NCI-H1436 treated with DMSO at 0.1 percent for 48 hours (cell line): Measurements from ENCODE around the gene ANKRD31.
A peak's percentile ranks its signal among the peaks of the same experiment; 100 is the strongest.

ENCODE experiments used
- DNase-seq: peaks from one replicate; lab custom pipeline; 2025; lab: John Stamatoyannopoulos, UW

ANKRD31 gene

DNA sequence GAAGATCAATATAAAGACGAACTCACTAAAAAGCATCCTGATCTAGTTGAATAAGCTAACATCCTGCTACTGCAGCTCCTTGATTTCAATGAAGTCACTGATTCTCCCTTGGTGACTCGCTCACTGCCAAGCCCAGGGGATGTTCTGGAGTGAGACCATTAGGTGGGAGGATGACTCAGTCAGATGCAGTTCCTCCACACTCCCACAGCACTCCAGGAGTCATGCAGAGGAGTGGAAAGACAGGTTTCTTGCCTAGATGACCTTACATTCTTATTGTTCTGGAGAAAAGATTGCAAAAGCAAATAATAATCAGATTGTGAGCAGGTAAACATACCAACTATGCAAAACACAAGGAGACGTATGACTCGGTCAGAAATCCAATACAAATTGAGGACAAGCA lies 199.6 kb downstream of the ANKRD31 start:
- no peak for DNase-seq

DNA sequence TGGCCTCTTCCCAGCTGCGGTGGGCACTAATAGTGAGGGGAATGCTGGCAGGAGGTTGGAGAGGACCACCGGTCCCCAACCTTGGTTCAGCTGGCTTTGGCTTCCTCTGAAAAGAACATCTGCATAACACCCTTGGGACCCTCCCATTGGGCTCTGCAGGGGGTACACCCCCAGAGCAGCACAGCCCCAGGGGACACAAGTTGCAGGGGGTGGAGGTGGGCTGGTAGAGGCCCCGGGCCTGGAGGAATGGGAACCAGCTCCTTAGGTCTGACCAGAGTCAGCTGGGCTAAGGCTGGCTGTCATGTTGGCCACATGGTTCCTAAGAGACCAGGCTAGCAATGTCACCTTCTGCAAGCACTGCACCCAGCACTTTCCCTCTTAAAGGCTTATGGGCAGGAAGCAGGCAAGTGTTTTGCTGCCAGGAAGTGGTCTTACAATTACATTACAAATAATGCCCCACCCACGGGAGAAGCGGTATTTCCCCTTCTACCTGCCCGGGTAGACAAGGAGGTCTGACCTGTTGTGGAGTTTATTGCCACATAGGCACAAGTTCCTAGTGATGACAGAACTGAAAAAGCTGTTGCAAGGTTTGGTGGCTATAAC lies 202.4 kb downstream of the ANKRD31 start:
- DNase-seq = no peak

DNA sequence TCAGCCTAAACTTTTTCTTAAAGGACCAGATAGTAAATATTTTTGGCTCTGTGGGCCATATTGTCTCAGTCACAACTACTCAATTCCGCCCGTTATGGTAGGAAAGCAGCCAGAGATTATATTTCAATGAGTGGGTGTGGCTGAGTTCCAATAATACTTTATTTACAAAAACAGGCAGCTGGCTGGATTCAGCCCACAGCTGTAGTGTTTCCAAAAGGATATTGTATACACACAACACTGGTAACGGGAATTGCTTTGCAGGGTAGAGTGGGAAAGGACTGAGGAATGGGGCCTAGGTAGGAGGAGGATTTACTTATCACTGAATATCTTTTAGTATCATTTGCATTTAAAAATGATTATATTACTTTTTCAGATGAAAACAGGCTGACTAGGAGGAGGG lies 205.3 kb downstream of the ANKRD31 start:
- DNase-seq = no peak

DNA sequence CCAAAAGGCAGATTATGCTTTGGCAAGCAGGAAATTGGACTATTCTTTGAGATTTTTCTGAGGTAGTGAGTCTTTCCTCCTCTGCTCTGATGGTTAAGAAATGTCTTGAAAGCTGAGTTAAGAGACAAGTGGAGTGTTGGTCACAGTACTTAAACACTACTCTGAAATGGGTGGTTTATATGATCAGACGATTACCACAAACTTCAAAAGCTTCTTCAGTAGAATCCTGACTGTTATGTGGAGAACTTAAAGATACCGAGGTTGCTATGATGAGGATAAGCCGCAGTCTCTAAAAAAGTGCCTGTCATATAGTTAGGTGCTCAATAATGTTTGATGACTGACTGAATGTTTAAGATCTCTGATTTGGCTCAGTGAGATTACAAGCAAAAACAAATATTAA lies 208.6 kb downstream of the ANKRD31 start:
- DNase-seq = no peak

DNA sequence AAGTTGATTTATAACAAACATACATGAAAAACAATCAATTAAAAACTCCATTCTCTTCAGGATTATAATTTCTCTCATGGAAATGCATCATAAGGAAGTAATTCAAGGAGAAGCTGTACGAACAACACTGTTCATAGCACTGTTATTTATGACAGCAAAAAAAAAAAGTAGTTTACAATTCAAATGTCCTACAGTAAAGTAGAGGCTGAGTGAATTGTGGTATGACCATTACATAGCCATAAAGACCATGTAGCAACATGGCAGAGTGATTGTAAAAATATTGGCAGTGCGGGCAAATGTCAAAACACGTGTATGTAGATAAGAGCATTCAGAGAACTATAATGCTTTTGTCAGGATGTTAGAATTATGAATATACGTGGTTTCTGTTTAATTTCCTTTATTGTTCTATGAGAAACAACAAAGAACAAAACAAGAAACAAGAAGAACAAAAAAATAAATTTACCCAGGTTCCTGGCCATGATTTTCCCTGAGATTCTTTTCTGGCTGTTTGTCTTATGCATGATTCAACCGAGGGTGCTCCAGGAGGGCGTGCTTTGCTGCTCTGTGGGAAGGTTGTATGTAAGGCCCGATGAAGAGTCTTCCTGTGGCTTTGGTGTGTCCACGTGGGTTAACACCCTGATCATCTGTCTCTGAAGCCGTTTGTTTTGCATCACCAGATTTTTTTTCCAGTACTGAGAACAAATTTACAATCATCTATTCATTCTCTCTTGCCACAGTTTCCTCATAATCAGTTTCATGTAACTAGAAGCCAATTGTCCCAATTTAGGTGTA lies 213.1 kb downstream of the ANKRD31 start:
- no peak for DNase-seq

DNA sequence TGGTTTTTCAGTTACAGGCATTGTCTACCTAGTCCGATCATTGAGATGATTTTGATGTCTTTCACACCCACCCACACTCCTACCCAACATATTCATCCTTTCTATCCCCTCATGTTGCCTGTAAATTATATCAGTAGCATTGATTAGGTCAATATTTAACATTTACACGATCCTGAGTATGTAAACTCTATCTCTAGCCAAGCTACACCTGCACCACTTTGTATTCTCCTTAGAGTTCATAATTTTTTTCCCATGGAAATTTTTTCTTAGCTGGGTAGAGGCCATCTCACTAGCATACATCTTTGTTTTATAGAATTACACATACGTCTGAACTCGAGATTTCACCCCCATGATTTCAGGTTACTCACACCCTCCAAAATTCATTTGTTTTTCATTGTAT lies 214.9 kb downstream of the ANKRD31 start:
- DNase-seq = no peak

DNA sequence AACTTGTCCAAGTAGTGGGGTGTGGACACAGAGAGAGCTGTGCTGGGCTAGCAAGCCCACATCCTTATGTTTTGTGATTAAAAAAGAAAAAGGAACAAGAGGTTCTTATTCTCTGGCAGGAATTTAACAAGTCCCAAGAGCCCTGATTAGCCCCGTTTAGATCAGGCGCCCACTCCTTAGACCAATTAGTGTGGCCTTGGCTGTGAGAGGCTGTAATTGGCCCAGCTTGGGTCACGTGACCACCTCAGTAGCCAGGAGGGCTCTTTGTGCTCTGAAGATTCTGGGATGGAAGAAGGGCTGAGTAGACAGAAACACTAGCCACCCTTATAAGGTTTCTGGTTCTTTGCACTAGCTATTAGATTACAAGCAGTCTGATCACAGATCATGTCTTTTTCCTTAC lies 215.5 kb downstream of the ANKRD31 start:
- DNase-seq = peak; percentile 81

DNA sequence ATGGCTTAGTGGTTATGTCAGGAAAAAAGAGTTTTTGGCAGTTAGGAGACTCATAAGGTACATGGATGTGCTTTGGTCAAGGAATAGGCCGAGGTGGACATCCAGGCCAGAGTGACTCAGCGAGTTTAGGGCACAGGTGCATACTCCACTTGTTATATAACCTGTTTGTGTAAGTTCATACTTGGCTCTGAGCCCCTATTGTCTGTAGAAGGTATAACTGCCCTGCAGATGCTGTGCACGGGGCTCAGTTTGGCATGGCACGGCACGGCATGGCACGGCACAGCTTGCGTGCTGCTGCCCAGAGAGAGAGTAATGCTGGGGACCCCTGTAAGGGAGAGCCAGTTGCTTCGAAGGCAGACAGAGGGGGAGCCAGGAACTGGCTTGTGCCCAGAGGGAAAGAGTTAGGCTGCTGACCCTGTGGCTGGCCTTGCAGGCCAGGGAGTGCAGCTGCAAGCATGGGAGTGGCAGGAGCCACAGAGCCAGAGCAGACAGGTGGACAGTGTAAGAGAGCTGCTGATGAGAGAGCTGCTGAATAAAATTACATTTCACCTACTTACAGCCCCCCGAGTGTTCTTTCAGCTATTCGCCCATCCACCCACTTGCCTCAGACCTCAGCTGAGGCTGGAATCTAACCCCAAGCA lies 216.5 kb downstream of the ANKRD31 start:
- no peak for DNase-seq

DNA sequence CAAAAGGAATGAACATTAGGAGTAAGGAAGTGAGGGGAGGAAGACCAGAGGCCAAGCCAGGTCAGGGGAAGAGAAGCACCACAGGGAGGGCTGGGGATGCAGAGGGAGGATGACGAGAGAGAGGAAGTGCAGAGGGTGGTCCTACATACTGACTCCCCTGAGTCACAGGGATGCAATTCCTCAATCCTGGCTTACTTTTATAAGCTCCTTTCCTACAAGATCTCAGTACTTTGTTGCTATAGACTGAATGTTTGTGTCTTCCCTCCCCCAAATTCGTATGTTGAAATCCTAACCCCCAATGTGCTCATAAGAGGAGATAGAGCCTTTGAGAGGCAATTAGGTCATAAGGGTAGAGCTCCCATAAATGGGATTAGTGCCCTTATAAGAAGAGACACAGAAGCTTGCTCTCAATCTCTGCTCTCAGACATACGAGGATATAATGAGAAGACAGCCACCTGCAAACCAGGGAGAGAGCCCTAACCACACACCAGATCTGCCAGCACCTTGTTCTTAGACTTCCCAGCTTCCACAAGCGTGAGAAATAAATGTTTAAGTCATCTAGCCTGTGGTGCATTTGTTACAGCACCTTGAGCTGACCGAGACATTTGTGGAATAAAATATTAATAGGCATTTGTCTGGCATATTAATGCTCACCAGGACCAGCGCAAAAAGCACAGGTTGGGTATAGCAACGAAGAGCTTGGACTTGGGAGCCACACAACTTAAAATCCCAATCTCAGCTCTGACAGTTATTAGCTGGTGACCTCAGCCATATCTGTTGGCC lies 217.7 kb downstream of the ANKRD31 start:
- DNase-seq = no peak
